Epithelial cell of alveolus of lung (primary cell): ENCODE data around the gene RPL35A. TPM values are rescaled to one million over a fixed set of nuclear protein-coding genes. Genes with fewer than 3 reads are reported as not detected.

Experiments used
- total RNA-seq: library from RNA; depleted of rRNA; stranded (reverse); fragments of >200 nt; gene quantifications from 2 replicates; pipeline ENCODE4 v1.2.1, GENCODE V29; 2015

The RPL35A gene
- total RNA-seq, result 741 and 927 TPM in 2 replicates

DNA sequence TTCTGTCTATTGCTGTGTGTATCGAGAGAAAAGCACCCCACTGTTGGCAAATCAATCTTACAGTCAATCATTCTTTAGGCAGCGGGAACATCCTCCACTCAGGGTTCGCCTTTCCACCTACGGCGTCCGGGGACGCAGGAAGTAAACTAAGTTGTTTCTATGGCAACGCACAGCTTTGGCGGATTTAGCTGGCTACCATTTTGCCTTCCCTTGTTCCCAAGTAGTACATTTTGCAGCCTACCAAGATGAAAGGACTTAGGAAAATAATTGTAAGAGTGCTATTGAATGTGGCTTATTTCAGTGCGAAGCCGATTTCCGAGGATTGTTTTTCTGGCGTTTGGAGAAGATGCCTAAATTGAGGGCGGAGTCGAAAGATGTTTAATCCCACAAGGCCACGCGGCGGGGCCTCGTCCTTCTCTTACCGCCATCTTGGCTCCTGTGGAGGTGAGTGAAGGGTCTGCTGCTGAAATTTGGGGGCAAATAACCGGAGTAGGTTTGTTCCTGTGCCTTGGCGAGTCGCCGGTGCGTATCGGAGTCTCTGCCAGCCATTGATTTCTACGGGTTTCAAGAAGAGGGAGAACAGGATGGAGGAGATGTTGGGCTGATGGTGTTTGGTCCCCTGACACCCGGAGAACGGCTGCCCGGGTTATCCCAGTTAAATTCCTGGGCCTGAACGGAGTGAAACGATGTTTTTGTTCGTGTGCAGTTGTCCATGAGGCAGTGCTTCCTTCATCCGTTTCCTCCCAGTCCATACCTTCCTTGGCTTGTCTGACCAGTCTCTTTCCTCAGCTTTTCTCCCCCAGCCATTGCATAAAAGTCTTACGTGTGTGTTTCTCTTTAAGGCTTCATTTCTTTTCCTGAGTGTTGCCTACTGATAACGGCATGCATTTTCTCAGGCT is at the start of gene RPL35A:
Gene RPL35A, plus strand, starts transcription at position 413 of the 899 bp plus-strand sequence. CDS start 778 bp downstream, outside the sequence.

DNA sequence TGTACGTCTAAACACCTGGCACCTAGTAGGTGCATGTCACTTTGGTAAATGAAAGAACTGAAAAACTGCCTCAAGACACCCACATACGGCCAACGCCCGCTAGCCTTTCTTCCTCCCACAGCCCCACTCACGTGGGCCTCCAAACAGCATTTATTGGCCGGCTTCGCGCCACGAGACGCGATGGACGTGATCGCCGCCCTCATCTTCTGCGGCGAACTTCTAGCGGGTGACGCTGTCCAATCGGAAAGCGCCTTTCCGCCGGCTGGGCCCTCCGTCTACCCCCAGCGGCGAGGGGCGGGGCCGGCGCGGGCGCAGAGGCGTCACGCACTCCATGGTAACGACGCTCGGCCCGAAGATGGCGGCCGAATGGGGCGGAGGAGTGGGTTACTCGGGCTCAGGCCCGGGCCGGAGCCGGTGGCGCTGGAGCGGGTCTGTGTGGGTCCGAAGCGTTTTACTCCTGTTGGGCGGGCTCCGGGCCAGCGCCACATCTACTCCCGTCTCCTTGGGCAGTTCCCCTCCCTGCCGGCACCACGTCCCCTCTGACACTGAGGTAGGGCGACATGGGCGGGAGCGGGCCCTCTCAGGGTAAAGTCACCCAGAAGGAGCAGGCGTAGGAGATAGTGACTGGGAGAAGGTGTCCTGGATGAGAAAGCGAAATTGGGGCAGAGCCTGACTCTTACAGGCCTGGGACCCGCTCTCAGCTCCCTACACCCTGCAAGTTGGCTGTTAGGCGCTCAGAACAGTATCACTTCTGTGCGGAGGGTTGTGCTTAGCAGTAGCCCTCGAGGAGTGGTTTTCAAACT is 10.1 kb downstream of the RPL35A start, which contains the start of gene LMLN:
Gene LMLN, plus strand, starts transcription at position 327 of the 803 bp plus-strand sequence. Its CDS starts 29 bp downstream, at position 356.

Other genes starting within 250 kb of the RPL35A start
- 11.0 and 15.6 TPM in 2 replicates for gene RUBCN, start 213.3 kb upstream of the RPL35A start, total RNA-seq
- gene FYTTD1, start 200.3 kb upstream of the RPL35A start, total RNA-seq, result 40.1 and 45.4 TPM in 2 replicates
- gene LRCH3, start 158.9 kb upstream of the RPL35A start, total RNA-seq, result 19.1 and 27.5 TPM in 2 replicates
- gene LMLN, start 10.0 kb downstream of the RPL35A start, total RNA-seq, result 3.4 and 3.9 TPM in 2 replicates